HS-27A (cell line): ENCODE data around the gene DPYSL4.

Source experiments
- DNase-seq: peaks from one replicate; pipeline ENCODE4 v3.0.0-alpha.2; 2012; ENCODE audit warnings: low read depth, missing footprints

DPYSL4 gene

DNA sequence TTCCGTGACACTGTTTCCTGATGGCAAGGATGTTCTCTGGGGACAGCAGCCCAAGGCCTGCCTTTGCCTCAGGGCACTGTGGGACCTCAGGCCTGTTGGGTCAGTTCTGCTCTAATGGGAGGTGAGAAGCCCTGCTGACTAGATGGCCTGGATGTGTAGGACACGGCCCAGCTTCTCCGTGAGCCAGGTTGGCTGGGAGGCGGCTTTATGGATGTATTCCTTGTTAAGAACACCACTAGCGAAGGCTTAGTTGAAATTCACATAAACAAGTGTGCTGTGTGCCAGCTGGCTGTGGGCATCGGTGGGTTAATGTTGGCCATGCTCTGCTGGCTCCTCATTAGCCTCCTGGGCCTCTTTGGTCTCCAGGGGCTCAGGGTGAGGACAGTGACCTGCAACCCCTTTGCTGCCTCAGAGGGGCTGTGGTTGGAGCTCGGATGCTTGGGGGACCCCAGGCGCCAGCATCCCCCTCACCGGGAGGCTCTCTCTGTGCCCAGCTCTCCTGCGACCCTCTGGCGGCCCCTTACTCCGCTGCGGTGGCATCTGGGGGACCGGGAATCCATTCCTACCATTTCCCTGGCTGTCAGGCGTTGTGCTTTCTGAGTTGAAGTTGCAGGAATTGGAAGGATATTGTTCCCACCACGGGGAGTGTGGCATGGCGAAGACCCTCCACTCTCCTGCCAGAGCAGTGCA lies 22.8 kb upstream of the DPYSL4 start:
- no peak for DNase-seq

DNA sequence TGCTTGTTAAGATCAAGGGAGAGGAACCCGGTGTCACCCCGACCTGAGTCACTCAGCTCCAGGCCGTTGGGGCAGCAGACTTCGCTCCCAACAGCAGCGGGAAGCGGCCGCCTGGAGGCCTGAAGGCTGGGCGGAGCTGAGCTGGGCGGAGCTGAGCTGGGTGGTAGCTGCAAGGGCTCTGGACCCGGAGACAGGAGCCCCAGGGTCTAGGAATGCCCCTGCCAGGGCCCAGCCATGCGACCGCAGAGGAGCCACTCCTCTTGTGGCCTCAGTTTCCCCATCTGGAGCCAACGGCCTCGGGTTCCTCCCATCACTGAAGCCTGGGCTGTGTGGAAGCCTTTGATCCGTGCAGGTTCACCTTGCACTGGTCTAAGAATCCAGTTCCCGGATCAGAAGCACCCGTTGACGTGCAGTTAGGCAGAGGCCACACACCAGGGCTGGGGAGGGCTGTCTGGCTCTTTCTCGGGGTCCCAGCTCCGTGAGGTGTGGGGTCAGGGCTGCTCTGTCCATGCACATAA lies 21.9 kb upstream of the DPYSL4 start:
- DNase-seq: no peak

DNA sequence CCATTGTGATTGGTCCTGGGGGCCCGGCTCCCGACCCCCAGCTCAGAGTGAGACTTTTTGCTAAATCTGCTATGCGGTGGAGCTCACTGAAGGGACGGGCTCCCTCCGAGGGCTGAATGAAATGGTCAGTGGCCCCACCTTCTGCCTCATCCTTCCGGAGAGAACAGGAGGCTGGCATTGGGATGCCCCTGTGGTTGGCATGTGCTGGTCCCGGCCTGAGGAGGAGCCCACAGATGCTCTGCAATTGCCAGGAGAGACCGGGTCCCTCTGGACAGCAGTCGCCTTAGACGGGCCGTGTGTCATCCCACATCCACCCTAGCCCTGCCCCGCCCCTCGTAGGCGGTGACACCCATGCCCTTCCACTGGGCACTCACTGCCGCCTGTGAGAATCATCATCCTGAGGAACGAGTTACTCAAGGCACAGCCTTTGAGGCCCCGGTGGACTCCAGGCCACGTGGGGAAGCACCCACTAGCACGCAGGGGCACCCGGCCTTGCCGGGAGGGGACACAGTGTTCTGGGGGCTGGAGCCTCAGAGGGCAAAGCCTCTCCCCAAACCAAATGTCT lies 21.2 kb upstream of the DPYSL4 start:
- no peak for DNase-seq

DNA sequence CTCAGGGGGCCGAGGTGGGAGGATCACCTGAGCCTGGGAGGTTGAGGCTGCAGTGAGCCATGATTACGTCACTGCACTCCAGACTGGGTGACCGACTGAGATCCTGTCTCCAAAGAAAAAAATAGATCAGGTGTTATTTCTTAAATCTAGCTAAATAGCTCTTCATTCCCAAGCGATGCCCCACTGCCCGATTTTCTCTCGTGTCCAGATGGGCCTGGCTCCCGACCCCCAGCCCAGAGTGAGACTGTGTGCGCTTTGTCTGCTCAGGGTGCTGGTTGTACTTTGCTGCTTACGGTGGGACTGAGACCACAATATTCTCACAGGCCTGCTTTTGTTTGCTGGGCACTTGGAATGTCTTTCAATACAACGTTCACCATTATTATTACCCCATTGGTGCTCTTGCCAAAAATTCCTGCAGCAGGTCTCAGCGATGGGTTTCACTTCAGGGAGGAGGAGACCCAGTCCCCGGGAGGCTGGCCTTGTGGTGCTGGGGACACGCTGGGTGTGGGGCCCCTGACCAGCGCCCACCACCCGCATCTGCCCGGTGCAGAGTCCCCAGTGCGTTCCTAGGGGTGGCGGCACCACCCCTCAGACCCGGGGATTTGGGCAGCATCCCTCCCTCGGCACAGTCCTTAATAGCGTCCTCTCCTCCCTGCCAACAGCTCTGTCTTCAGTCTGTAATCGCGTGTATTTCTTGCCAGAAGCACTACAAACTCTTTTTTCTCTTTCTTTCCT lies 20.4 kb upstream of the DPYSL4 start:
- DNase-seq: no peak

DNA sequence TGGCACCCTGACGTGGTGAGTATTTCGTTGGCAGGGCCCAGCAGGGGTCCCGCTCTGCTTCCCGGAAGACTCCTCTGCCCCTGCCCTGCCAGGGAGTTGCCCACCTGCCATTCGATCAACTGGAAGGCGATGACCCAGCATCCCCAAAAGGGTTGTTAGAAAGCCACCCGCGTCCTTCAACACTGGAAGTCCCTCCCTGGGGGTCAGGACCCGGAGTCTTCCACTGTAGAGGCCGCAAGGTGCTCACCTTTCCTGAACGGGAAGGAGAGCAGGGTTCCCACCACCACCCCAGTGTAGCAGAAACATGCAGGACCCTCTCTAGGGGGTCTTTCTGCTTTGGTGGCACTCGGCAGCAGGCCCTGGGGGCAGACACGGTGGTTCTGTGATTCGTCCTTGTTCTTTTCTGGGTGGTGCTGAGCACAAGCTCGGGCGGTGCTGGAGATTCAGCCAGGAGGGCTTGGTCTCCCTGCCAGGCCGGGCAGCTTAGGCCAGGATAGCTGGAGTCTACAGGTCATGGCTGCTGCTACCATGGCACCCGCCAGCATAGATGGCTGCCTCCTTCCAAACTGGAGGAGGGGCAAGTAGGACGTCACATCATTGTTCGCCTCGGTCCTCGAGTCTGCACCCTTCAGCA lies 19.6 kb upstream of the DPYSL4 start:
- DNase-seq: no peak

DNA sequence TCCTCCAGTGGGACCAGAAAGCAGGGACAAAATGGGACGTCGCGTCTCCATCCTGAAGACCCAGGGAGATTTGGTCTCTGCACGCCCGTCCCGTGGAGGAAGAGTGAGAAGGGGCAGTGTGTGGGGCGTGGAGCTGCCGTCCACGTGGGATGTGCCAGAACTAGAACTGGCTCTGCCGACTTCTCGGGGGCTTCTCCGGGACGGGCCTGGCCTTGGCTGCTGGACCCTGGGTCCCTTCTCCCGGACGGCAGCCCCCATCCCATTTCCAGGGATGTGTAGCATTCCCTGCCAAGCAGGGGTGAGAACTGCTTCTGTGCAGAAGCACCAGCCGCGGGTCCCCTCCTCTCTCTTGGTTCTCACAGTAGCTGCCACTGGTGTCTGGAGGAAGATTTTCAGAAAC lies 18.8 kb upstream of the DPYSL4 start:
- no peak for DNase-seq

DNA sequence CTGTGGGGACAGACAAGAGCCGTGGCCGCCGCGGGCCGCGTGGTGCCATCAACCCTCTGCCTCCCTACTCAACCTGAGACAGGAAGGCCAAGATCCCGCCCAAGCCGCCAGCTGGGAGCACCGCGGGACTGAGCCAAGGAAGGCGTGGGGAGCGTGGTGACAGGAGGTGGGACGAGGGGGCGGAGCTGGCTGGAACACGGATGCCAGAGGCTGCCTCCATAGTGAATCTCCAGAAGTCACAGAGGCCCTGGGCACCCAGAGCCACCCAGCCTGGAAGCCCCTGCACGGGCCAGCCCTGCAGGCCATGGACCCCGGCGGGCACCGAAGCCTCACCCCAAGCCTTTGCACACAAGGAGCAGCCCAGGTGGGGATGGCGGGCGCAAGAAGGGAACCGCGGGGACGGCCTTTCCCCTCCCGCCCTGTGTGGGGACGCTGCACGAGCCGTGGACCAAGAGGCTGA lies 18.1 kb upstream of the DPYSL4 start:
- DNase-seq: no peak

DNA sequence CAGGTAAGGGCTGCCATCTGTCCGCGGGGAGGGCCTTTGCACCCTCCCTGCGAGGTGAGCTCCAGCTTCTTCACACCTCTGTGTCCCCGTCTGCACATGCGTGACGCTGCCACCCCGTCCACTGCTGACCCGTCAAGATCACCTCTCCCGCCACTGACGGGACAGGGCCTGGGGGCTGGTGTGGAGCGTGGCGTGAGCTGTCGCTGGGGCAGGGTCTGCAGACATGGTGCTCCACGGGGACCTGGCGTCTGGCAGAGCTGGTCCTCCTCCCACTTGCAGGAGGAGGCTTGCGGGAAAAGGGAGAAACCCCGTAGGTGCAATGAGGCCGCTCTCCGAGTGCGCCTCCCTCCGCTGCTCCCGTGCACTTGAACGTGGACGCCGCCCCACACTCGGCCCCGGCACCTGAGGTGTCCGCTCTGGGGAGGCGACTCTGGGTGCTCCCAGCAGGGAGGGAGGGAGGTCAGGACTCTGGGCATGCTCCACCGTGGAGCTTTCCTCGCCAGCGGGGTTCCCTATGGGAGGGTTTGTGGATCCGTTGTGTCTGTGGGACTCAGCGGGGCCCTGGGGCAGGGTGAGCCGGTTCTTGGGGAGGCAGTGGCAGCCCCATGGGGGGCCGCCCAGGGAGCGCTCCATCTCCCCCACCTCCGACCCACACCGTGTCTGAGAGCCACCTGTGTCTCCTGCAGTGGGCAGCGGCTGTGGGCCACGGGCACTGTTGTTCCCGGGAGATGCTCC lies 17.6 kb upstream of the DPYSL4 start:
- no peak for DNase-seq

DNA sequence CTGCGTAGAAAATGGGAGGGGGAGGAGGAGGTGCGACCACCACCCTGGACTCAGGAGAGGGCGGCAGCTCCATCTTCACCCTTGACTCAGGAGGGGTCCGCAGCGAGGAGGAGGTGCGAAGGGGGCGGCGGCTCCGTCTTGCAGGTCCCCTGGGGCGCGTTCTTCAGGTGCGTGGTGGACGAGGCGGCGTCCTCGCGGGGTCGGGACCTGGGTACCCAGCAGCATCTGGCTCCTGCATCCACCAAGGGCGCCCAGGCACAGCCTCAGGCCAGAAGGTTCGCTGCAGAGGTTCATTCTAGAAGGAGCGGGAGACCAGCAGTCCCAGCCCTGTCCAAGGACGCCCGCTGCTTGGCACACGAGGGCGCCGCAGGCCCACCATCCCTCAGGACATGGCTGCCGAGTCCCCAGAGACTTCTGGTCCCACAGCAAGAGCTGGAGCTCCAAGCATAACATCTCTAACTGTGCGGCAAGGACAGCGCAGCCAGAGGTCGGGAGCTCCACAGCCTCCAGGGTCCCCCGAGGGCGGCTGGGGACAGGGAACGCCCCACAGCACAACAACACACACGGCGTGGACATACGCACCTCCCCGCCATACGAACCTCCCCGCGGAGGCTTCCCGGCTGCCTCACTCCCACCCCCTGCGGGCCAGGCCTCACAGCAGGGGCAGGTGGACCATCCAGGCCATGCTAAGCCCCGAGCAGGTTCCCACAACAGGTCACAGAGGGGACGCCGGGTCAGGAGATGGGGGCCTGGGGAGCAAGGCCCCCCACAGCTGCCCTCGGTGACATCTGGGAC lies 16.8 kb upstream of the DPYSL4 start:
- no peak for DNase-seq

DNA sequence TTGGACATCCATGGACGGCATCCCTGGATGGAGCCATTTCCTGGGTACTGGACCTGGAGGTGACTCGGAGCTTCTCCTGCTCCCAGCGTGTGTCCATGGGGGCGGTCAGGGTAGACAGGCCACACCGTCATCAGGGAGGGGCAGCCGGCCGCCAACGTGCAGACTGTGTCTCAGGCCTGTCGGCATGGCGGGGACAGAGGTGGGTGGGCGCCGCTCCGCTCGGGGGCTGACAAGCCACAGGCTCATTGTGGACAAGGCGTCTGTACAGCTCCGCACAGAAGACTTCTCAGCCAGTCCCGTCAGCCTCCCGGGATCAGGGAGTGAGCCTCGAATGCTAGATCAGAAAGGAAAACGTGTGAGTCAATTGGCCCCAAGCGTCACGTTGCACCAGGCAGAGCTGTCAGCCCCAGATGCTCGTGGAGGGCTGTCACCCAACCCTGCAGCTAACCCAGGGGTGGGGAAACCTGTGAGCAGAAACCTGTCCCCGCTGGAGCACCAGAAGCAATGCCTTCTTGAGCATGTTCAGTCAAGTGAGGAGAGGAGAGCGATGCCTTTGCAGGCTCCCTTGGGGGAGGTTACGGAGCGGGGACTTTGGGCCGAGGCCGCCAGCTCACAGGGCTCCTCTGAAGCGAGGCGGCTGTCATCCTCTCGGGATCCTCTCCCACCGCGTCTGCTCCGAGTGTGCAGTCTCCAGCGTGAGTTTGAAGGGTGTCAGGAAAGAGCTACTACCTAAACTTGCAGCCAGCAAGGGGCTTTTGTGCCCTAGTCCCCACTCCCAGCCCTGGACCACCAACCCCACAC lies 16.0 kb upstream of the DPYSL4 start:
- no peak for DNase-seq

DNA sequence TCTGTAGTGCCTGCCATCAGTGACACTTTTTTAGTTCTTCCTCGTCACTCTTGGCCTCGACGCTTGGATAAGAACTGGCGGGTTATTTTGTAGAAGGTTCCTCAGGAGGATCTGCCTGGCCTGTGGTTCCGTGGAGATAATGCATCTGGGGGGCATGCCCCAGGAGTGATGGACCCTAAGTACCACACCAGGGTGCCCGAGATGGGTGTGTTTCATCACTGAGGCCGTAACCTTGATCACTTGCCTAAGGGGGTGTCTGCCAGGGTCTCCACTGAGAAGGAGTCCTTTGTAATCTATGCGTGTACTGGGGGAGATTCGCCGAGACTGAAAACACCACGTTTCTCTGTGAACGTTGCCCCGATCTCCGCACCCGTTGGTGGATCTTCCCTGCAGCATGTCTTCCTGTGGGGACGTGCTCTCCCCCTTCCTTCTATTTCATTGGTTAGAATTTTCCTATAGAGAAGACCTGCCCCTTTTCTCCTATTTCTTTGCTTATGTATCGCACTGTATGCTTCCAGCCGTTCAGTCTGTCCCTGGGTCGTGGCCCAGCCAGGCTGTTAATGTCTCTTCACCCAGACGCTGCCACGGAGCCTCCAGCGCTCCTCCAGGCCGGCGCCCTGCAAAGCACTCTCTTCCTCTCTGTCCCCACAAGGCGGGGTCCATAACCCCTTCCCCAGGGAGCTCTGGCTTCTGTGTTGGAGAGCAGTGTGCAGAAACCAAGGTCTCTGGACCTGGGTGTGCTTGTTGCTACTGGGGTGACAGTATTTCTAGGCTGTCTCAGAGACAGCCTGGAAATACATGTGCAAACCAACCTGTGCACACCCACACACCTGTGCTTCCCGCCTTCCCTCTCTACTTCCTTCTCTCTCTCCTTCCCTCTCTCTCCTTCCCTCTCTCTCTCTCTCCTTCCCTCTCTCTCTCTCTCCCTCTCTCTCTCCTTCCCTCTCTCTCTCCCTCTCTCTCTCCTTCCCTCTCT lies 14.4 kb upstream of the DPYSL4 start:
- DNase-seq: no peak

DNA sequence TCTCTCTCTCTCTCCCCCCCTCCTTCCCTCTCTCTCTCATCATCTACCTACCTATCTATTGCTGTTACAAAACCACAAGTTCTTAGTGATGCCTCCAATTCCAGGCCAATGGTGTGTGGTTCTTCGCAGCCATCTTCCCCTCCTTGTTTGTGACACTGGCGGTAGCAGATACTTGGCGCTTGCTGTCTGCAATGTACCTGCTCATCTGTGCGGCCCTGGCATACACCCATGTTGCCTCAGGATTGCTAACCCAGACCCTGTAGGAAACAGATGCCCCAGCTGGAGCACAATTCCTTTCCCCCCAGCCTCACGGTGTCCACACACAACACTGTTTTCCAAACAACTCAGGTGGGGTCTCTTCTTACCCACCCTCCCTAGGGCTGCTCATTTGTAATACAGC lies 13.6 kb upstream of the DPYSL4 start:
- DNase-seq: no peak

DNA sequence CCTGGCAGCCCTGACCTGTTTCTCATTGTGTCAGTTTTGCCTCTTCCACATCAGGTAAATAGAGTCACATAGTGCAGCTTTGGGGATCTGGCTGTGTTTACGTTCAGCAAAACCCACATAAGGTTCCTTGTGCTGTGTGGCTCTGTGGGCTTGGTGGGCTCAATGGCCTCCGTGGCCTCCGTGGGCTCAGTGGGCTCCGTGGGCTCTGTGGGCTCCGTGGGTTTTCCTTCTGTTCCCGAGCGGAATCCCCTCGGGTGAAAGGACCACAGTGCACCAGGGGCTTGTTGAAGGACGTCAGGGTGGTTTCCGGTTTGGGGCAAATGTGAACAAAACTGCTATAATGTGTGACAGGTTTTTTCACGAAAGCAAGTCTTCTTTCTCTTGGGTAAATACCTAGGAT lies 12.5 kb upstream of the DPYSL4 start:
- DNase-seq: no peak

DNA sequence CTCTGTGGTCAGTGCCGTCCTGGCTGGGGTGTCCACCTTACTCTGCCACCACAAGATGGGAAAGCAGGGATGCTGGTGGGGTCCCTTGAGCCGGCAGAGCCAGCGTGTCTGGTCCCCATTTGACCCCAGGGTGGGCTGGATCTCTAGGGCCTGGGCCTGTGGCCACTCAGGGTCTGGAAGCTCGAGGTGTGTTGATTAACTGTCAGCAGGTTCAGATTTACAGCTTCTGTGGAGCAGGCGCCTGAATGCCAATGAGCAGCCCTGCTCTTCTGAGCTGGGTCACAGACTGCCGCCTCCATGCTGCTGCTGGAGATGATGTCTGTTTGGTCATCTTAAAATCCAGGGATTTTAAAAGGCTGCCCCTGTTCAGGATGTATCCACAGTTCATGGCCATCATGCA lies 11.3 kb upstream of the DPYSL4 start:
- no peak for DNase-seq

DNA sequence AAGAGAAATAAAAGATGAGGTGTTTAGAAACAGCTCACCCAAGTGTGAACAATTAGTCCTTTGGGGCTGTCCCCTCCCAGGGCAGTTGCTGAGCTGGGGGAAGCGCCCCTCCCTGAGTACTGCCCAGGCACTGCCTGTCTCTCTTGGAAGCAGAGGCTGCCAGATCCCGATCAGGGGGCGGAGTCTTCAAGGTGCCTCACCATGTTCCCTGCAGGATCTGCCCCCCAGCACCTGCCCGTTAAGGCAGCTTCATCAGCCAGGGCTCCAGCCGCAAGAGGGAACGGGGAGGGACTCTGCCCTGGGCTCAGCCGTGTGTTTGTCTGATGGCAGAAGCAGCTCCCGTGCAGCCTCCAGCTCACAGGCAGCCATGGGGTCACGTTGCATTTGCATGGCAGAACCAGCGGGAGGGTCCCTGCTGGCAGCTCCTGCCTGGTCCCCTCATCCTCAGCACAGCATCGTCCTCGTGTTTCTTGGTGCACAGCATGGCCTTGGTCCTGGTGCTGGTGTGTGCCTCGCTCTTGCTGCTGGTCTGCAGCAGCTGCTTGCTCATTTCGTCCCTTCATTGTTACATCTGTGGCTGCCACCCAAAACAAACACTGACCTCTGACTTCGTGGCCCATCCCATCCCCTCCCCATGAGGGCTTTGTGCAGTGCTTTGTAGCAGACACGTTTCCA lies 10.7 kb upstream of the DPYSL4 start:
- DNase-seq: no peak

DNA sequence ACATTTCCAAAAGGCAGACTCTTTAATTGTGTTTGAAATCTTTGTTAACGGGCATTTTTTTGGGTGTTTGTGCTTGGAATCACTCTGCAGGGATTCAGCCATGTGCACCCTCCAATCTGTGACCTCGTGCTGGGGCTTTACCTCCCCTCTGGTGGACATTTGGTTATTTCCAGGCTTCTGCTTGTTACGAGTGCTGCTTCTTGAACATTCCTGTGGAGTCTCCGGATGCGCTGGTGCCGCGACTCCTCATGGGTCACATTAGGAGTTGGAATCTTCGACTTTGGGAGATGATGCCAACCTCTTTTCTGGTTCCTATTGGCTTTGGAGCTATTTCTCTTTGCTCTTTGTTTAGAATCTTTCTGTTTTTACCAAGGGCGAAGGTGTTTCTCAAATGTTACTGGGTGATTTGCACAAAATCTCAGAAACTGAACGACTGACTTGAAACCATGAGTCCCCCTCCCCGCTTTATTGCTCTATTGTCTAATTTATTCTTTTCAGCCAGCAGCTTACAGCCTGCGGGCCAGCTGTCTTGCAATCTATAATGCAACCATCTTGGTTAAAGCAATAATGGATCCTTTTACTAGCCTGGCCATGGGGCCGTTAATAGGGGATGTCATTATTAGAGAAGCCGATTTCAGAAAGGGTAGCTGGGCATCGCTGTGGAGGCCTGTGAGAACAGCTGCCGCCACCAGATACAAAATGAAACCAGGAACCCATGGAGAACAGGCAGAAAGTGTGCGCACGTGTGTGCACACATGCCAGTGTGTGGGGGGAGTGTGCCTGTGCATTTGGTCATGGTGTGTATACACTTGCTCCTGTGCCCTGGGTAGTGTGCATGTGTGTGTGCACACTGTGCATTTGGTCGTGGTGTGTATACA lies 9.9 kb upstream of the DPYSL4 start:
- no peak for DNase-seq

DNA sequence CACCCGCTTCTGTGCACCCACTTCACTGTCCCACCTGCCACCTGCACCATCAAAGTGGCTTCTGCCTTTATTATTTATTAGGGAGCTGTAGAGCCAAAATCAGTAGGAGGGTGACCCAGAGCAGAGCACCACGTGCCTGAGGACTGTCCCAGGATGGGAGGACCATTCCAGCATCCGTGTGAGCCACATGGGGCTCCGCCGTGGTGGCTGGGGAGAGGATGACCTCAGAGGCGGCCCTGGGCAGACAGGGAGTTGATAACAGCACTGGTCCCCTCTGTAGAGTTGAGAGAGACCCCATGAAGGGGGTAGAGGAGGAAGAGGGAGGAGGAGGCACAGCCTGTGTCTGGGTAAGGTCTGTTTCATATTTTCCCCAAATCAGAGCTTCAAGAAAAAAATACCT lies 8.7 kb upstream of the DPYSL4 start:
- no peak for DNase-seq
